ENCODE data around the gene WNK2. TPM values are rescaled to one million over a fixed set of nuclear protein-coding genes. Genes with fewer than 3 reads are reported as not detected.

WNK2 gene
- total and polyA plus RNA-seq, 4 donors: 29.2 to 124 (median 69.5) TPM

DNA sequence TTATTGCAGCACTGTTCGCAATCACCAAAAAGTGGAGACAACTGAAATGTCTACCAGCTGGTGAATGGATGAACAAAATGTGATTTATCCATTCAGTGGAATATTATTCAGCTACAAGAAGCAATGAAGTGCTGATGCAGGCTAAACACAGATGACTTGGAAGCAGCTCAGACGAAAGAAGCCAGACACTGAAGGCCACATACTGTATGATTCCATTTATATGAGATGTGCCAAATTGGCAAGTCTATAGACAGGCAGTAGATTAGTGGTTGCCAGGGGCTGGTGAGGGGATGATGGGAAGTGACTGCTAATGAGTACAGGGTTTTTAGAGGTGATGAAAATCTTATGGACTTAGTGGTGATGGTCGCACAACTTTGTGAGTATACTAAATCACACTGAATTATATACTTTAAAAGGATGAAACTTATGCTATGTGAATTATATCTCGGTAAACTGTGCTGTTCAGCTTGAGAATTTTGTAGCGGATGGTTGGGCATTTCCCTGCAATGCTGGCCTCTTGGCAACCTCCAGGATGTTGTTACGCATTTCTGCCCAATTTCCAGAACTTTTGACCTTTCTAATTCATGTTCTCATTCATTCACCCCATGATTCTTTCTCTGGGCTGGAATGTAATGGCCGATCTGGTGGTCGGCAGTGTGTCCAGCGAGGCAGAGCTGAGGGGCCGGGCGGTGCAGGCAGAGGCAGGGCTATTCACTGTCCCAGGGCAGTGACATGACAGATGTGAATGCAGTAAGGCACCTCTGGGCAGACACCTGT, 22.0 kb upstream of the WNK2 start:
- WGBS (ENCODE audit: insufficient coverage): 26% methylated on average over 5 of the region's 11 CpGs
- no peak overlapping the region for H3K4me3 ChIP-seq (ENCODE audit: low read depth, low read length)
- H3K36me3 ChIP-seq (ENCODE audit: control insufficient read depth, insufficient read depth, low read length): no peaks in the 10 kb centered on the region
- peak in 3 of 6 donors; percentile 67 to 96 (median 89) for DNase-seq (ENCODE audit: low read depth in 4 of 6, low spot score in 6 of 6)
- no peaks in the 10 kb centered on the region for H3K27me3 ChIP-seq (ENCODE audit: control insufficient read depth, insufficient read depth, low read length)
- peak overlapping the region; percentile 44 for H3K27ac ChIP-seq (ENCODE audit: low read depth, low read length)
- H3K9me3 ChIP-seq (ENCODE audit: control insufficient read depth, insufficient read depth, low read length): no peaks in the 10 kb centered on the region
- H3K4me1 ChIP-seq (ENCODE audit: control insufficient read depth, insufficient read depth, low read length): peaks cover 39% of the 10 kb centered on the region

DNA sequence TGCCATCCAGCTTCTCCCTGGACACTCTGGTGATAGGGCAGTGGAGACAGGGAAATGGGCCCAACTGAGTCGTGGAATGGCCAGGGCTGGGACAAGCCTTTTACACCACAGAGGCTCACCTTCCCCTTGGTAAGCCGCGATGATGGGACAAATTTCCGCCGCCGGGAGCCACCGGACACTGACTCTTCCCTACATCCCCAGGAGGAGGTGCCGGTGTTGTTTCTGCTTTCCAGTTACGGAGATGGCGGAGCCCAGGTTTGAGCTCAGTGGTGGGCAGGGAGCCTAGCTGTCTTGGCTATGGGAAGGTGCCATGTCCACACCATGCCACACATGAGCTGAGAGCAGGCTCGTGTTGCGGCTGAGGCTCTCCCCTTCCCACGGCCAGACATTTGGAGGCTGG, 19.9 kb upstream of the WNK2 start:
- WGBS (ENCODE audit: insufficient coverage): 90% methylated on average over 10 of the region's 13 CpGs

DNA sequence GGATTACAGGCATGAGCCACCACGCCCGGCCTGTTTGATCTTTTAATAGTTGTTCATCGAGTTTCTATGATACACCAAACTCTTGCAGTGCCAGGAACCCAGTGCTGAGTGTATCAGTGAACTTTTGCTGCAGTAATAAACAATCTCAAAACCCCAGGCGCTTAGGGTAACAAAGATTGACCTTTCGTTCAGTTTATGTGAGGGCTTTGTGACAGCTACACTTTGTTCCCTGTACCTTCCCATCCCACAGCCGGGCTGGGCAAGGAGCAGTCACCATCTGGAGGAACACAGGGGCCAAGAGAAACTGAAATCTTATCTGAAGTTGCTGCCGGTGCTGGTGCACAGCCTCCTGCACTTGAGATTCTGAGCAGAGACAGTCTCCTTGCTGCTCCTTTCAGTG, 17.2 kb upstream of the WNK2 start:
- WGBS (ENCODE audit: insufficient coverage): 69% methylated on average over 4 of the region's 7 CpGs
- Histone ChIP-seq H3K9me3 (ENCODE audit: control insufficient read depth, insufficient read depth, low read length) (no peaks in the 10 kb centered on the region), H3K4me3 (ENCODE audit: low read depth, low read length) (no peak overlapping the region), H3K36me3 (ENCODE audit: control insufficient read depth, insufficient read depth, low read length) (no peaks in the 10 kb centered on the region), H3K4me1 (ENCODE audit: control insufficient read depth, insufficient read depth, low read length) (peaks cover 30% of the 10 kb centered on the region), H3K27me3 (ENCODE audit: control insufficient read depth, insufficient read depth, low read length) (no peaks in the 10 kb centered on the region), H3K27ac (ENCODE audit: low read depth, low read length) (no peak overlapping the region)
- no peak for DNase-seq (ENCODE audit: low read depth in 4 of 6, low spot score in 6 of 6)

More for the DNA sequence above, 19.9 kb upstream of the WNK2 start:
- Histone ChIP-seq H3K9me3 (ENCODE audit: control insufficient read depth, insufficient read depth, low read length) (no peaks in the 10 kb centered on the region), H3K4me1 (ENCODE audit: control insufficient read depth, insufficient read depth, low read length) (peaks cover 48% of the 10 kb centered on the region), H3K4me3 (ENCODE audit: low read depth, low read length) (no peak overlapping the region), H3K27me3 (ENCODE audit: control insufficient read depth, insufficient read depth, low read length) (no peaks in the 10 kb centered on the region), H3K27ac (ENCODE audit: low read depth, low read length) (no peak overlapping the region), H3K36me3 (ENCODE audit: control insufficient read depth, insufficient read depth, low read length) (no peaks in the 10 kb centered on the region)
- no peak for DNase-seq (ENCODE audit: low read depth in 4 of 6, low spot score in 6 of 6)

DNA sequence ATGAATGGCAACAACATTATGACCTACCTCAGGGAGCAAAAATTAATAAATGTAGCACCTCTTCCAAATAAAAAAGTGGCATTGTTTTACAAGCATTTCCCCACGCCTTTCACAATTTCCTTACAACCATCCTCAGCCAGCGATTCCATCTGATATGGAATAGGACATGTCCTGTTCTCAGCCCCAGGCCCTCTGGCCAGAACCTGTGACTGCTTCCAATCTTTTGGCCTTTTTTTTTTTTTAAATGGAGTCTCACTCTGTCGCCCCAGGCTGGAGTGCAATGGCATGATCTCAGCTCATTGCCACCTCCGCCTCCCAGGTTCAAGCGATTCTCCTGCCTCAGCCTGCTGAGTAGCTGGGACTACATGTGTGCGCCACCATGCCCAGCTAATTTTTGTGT, 16.8 kb upstream of the WNK2 start:
- H3K4me1 ChIP-seq (ENCODE audit: control insufficient read depth, insufficient read depth, low read length): peaks cover 28% of the 10 kb centered on the region
- no peaks in the 10 kb centered on the region for H3K9me3 ChIP-seq (ENCODE audit: control insufficient read depth, insufficient read depth, low read length)
- no peak overlapping the region for H3K4me3 ChIP-seq (ENCODE audit: low read depth, low read length)
- H3K27ac ChIP-seq (ENCODE audit: low read depth, low read length): no peak overlapping the region
- no peaks in the 10 kb centered on the region for H3K27me3 ChIP-seq (ENCODE audit: control insufficient read depth, insufficient read depth, low read length)
- H3K36me3 ChIP-seq (ENCODE audit: control insufficient read depth, insufficient read depth, low read length): no peaks in the 10 kb centered on the region
- no peak for DNase-seq (ENCODE audit: low read depth in 4 of 6, low spot score in 6 of 6)
- WGBS (ENCODE audit: insufficient coverage): 97% methylated on average over 5 of the region's 6 CpGs

DNA sequence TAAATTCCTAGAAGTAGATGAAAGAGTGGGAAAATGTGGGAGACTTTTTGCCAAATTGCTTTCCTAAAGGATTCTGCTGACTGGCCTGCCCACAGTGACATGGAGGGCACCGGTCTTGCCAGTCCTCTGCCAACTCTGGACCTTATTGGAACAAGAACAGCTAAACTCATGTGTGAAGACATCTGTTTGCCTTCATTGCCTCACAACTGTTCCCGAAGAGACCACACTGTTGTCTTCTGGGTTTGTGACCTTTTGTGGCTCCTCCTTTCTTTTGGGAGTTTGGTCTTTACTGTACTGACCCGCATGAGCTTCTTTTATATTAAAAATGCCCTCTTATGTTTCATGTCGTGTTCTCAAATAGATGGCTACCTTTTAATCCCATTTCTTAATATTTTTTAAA, 16.1 kb upstream of the WNK2 start:
- Histone ChIP-seq H3K27ac (ENCODE audit: low read depth, low read length) (no peak overlapping the region), H3K9me3 (ENCODE audit: control insufficient read depth, insufficient read depth, low read length) (no peaks in the 10 kb centered on the region), H3K4me3 (ENCODE audit: low read depth, low read length) (no peak overlapping the region), H3K27me3 (ENCODE audit: control insufficient read depth, insufficient read depth, low read length) (no peaks in the 10 kb centered on the region), H3K36me3 (ENCODE audit: control insufficient read depth, insufficient read depth, low read length) (no peaks in the 10 kb centered on the region), H3K4me1 (ENCODE audit: control insufficient read depth, insufficient read depth, low read length) (peaks cover 24% of the 10 kb centered on the region)
- no peak for DNase-seq (ENCODE audit: low read depth in 4 of 6, low spot score in 6 of 6)
- 81% methylated on average over 2 of the region's 4 CpGs for WGBS (ENCODE audit: insufficient coverage)

DNA sequence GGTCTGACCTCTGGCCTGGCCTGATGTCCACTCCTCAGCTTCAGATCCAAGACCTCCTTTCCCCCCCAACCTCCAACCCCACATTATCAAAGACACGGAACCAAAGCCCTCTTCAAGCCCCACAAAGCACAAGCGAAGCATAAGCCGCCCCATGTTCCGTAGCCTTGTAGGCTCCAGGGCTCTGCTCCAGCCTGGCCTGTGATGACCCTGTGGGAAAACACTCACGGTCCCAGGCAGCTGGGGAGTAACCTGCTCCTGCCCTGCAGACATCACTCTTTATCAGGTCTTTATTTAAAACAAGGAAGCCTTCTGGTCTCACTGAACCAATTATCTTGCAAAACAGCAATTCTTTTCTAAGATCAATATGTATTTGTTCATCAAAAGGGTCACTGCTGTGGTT, 15.4 kb upstream of the WNK2 start:
- 89% methylated on average over 5 of the region's 5 CpGs for WGBS (ENCODE audit: insufficient coverage)
- Histone ChIP-seq H3K4me3 (ENCODE audit: low read depth, low read length) (no peak overlapping the region), H3K27me3 (ENCODE audit: control insufficient read depth, insufficient read depth, low read length) (no peaks in the 10 kb centered on the region), H3K9me3 (ENCODE audit: control insufficient read depth, insufficient read depth, low read length) (no peaks in the 10 kb centered on the region), H3K27ac (ENCODE audit: low read depth, low read length) (no peak overlapping the region), H3K4me1 (ENCODE audit: control insufficient read depth, insufficient read depth, low read length) (peaks cover 20% of the 10 kb centered on the region), H3K36me3 (ENCODE audit: control insufficient read depth, insufficient read depth, low read length) (no peaks in the 10 kb centered on the region)
- DNase-seq (ENCODE audit: low read depth in 4 of 6, low spot score in 6 of 6): no peak

DNA sequence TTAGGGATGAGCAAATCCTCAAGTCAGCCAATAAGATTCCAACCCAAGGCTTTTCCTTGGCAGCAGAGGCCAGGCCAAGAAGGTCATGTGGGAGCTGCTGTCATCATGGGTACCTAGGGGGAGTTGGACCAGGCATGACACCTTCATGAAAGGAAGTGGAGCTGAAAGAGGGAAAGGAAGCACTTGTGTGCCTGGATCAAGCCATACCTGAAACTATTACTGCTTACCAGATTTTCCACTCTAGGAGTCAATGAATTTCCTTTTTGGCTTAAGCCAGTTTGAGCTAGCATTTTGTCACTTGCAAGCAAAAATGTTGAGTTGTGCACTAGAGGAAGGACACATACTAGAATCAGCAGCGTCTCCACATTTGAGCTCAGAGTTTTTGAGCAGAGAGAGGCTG, 14.5 kb upstream of the WNK2 start:
- no peak for DNase-seq (ENCODE audit: low read depth in 4 of 6, low spot score in 6 of 6)
- no peaks in the 10 kb centered on the region for H3K36me3 ChIP-seq (ENCODE audit: control insufficient read depth, insufficient read depth, low read length)
- H3K4me1 ChIP-seq (ENCODE audit: control insufficient read depth, insufficient read depth, low read length): peaks cover 14% of the 10 kb centered on the region
- H3K9me3 ChIP-seq (ENCODE audit: control insufficient read depth, insufficient read depth, low read length): no peaks in the 10 kb centered on the region
- no peaks in the 10 kb centered on the region for H3K27me3 ChIP-seq (ENCODE audit: control insufficient read depth, insufficient read depth, low read length)
- no peak overlapping the region for H3K27ac ChIP-seq (ENCODE audit: low read depth, low read length)
- H3K4me3 ChIP-seq (ENCODE audit: low read depth, low read length): no peak overlapping the region
- WGBS (ENCODE audit: insufficient coverage): 100% methylated on average over 1 of the region's 1 CpG

DNA sequence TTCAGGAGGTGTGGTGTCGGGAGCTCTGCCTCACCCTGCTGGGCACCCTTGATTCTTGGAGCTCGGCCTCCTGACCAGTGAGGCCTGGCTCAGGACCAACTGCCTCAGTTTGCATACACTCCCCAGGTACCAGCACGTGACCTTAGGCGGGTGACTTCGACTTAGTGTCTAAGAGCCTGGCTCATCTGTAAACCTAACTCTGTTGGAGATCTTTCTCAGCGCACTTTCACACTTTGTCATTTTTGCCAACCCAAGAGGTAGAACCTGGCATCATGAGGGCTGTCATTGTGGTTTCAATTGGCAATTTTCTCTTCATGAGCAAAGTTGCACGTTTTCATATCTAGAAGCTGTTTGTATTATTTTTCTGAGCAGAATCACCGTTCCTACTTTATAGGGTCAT, 13.4 kb upstream of the WNK2 start:
- DNase-seq (ENCODE audit: low read depth in 4 of 6, low spot score in 6 of 6): no peak
- Histone ChIP-seq H3K4me1 (ENCODE audit: control insufficient read depth, insufficient read depth, low read length) (peaks cover 14% of the 10 kb centered on the region), H3K36me3 (ENCODE audit: control insufficient read depth, insufficient read depth, low read length) (no peaks in the 10 kb centered on the region), H3K27ac (ENCODE audit: low read depth, low read length) (no peak overlapping the region), H3K4me3 (ENCODE audit: low read depth, low read length) (no peak overlapping the region), H3K9me3 (ENCODE audit: control insufficient read depth, insufficient read depth, low read length) (no peaks in the 10 kb centered on the region), H3K27me3 (ENCODE audit: control insufficient read depth, insufficient read depth, low read length) (no peaks in the 10 kb centered on the region)
- WGBS (ENCODE audit: insufficient coverage): 94% methylated on average over 7 of the region's 8 CpGs

DNA sequence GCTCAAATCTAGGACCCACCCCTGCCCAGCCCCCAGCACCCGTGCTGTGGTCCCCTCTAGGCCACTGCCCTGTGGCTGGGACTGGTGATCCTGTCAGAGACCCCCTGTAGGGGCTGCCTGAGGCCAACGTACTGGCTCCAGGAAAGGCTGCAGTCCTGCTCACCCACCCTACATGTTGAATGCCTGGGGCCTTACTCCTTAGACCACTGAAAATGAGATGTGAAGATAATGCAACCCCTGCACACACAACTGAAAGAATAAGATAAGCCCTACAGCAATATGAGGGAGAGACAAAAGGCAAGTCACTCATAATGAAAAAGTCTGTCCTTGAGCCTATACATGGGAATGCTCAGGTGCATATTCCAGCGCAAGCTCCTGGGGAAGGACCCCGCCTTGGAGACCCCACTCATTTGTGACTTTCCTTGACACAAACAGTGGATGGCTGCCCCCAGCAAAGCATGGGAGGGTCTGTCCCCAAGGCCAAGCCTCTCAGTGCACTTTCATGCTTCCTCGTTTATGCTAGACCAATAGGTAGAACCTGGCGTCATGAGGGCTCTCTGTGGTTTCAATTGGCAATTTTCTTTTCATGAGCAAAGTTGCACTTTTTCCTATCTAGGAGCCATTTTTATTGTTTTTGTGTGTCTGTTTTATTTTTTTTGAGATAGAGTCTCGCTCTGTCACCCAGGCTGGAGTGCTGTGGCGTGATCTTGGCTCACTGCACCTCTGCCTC, 12.5 kb upstream of the WNK2 start:
- Histone ChIP-seq H3K4me3 (ENCODE audit: low read depth, low read length) (no peak overlapping the region), H3K27me3 (ENCODE audit: control insufficient read depth, insufficient read depth, low read length) (no peaks in the 10 kb centered on the region), H3K4me1 (ENCODE audit: control insufficient read depth, insufficient read depth, low read length) (peaks cover 14% of the 10 kb centered on the region), H3K27ac (ENCODE audit: low read depth, low read length) (no peak overlapping the region), H3K9me3 (ENCODE audit: control insufficient read depth, insufficient read depth, low read length) (no peaks in the 10 kb centered on the region), H3K36me3 (ENCODE audit: control insufficient read depth, insufficient read depth, low read length) (no peaks in the 10 kb centered on the region)
- no peak for DNase-seq (ENCODE audit: low read depth in 4 of 6, low spot score in 6 of 6)
- 88% methylated on average over 4 of the region's 8 CpGs for WGBS (ENCODE audit: insufficient coverage)

All from spinal cord (tissue), 10 donors.